Neural cell (in vitro differentiated cells): ENCODE results near the gene NIT1. TPM values are rescaled to one million over a fixed set of nuclear protein-coding genes. Genes with fewer than 3 reads are reported as not detected.

Source experiments
- H2AFZ ChIP-seq: fragments of 200-600, 300-800 bp; sonication (generic), shearing (Covaris generic); 2 replicates; pipeline ENCODE4 v1.6.0; 2014; ENCODE audit warnings: low read depth, mild to moderate bottlenecking, antibody characterized with exemption, low read length, moderate library complexity
- H3F3A ChIP-seq: fragments of 200-600 bp; shearing (Covaris generic); 2 replicates; pipeline ENCODE4 v1.6.1; 2016; ENCODE audit warnings: mild to moderate bottlenecking, moderate library complexity, mixed read lengths, antibody characterized with exemption, low read length; ENCODE audit not compliant: insufficient read depth, poor library complexity, severe bottlenecking
- H3K27ac ChIP-seq: fragments of 200-600, 300-800 bp; sonication (generic), shearing (Covaris generic); 2 replicates; pipeline ENCODE4 v1.5.1; 2014; ENCODE audit warnings: mild to moderate bottlenecking, low read length, moderate library complexity
- H3K27me3 ChIP-seq: fragments of 300-800, 200-600 bp; sonication (generic), shearing (Covaris generic); 2 replicates; pipeline ENCODE4 v1.6.0; 2014; ENCODE audit warnings: mild to moderate bottlenecking, low read depth, low read length, moderate library complexity; ENCODE audit not compliant: insufficient read depth
- H3K36me3 ChIP-seq: fragments of 300-800, 200-600 bp; sonication (generic), shearing (Covaris generic); 2 replicates; pipeline ENCODE4 v1.5.1; 2014; ENCODE audit warnings: mild to moderate bottlenecking, antibody characterized with exemption, low read length, moderate library complexity; ENCODE audit not compliant: insufficient read depth
- H3K4me2 ChIP-seq: fragments of 300-800, 200-600 bp; sonication (generic), shearing (Covaris generic); 2 replicates; pipeline ENCODE4 v1.6.0; 2014; ENCODE audit warnings: mild to moderate bottlenecking, low read length
- H3K4me3 ChIP-seq: fragments of 300-800, 200-600 bp; sonication (generic), shearing (Covaris generic); 2 replicates; pipeline ENCODE4 v1.5.1; 2014; ENCODE audit warnings: mild to moderate bottlenecking, low read length, moderate library complexity
- H3K79me2 ChIP-seq: fragments of 200-600 bp; shearing (Covaris generic); replicated peaks from 2 replicates; pipeline ENCODE4 v1.6.0; 2014; ENCODE audit warnings: mild to moderate bottlenecking, low read length, moderate library complexity; ENCODE audit not compliant: insufficient read depth
- H3K9ac ChIP-seq: fragments of 300-800, 200-600 bp; sonication (generic), shearing (Covaris generic); 2 replicates; pipeline ENCODE4 v1.6.1; 2016; ENCODE audit warnings: mild to moderate bottlenecking, low read length, mixed read lengths
- H3K9me2 ChIP-seq: fragments of 200-600 bp; shearing (Covaris generic); 2 replicates; pipeline ENCODE4 v1.6.1; 2016; ENCODE audit warnings: mild to moderate bottlenecking, low read length, mixed read lengths; ENCODE audit not compliant: insufficient read depth
- H3K9me3 ChIP-seq: fragments of 200-600, 300-800 bp; sonication (generic), shearing (Covaris generic); 2 replicates; pipeline ENCODE4 v1.6.1; 2016; ENCODE audit warnings: mild to moderate bottlenecking, mixed run types, low read length, moderate library complexity, mixed read lengths
- H4K20me1 ChIP-seq: fragments of 200-600 bp; shearing (Covaris generic); 2 replicates; pipeline ENCODE4 v1.6.1; 2016; ENCODE audit warnings: mild to moderate bottlenecking, mixed run types; ENCODE audit not compliant: insufficient read depth
- CTCF ChIP-seq: fragments of 450-650 bp; IDR thresholded peaks from 2 replicates; pipeline ENCODE4 v1.5.1; 2014; ENCODE audit warnings: antibody characterized with exemption, mild to moderate bottlenecking, moderate library complexity; ENCODE audit not compliant: poor library complexity, severe bottlenecking
- EP300 ChIP-seq: fragments of 450-650 bp; conservative IDR thresholded peaks from 2 replicates; pipeline ENCODE4 v1.6.1; 2014; ENCODE audit warnings: antibody characterized with exemption, mild to moderate bottlenecking, moderate library complexity; ENCODE audit not compliant: poor library complexity, severe bottlenecking
- EZH2 ChIP-seq: fragments of 200-600, 300-800 bp; shearing (Covaris generic), sonication (generic); IDR thresholded peaks from 2 replicates; pipeline ENCODE4 v1.6.1; 2014; ENCODE audit warnings: antibody characterized with exemption, low read length, borderline replicate concordance, mild to moderate bottlenecking; ENCODE audit not compliant: insufficient read depth, poor library complexity, severe bottlenecking
- MXI1 ChIP-seq: fragments of 450-650 bp; conservative IDR thresholded peaks from 2 replicates; pipeline ENCODE4 v1.6.1; 2014; ENCODE audit warnings: antibody characterized with exemption, mild to moderate bottlenecking; ENCODE audit not compliant: poor library complexity, severe bottlenecking
- POLR2AphosphoS5 ChIP-seq: IDR thresholded peaks from 2 replicates; pipeline ENCODE4 v1.6.1; 2012
- RAD21 ChIP-seq: fragments of 450-650 bp; conservative IDR thresholded peaks from 2 replicates; pipeline ENCODE4 v1.6.1; 2014; ENCODE audit warnings: antibody characterized with exemption, mild to moderate bottlenecking, moderate library complexity
- REST ChIP-seq: IDR thresholded peaks from 2 replicates; pipeline ENCODE4 v1.6.1; 2012; ENCODE audit warnings: borderline replicate concordance
- SMC3 ChIP-seq: fragments of 450-650 bp; conservative IDR thresholded peaks from 2 replicates; pipeline ENCODE4 v1.6.1; 2014; ENCODE audit warnings: antibody characterized with exemption, mild to moderate bottlenecking, moderate library complexity; ENCODE audit not compliant: poor library complexity
- TAF1 ChIP-seq: IDR thresholded peaks from 2 replicates; pipeline ENCODE4 v1.6.1; 2012; ENCODE audit warnings: low read depth
- polyA plus RNA-seq: library from polyadenylated mRNA; depleted of rRNA; stranded (reverse); fragments of >200 nt; gene quantifications from 2 replicates; pipeline ENCODE4 v1.2.3, GENCODE V29; 2014

The NIT1 gene
- polyA plus RNA-seq, 1 donor from 2014 or later = 66.1 TPM

GRCh38 chr1:161092621-161093028 is 25.3 kb upstream of the NIT1 start:
- TF ChIP-seq CTCF (no peak), EZH2 (no peak), SMC3 (no peak), RAD21 (no peak), POLR2AphosphoS5 (no peak), EP300 (no peak), REST (no peak), MXI1 (no peak), TAF1 (no peak)
- Histone ChIP-seq H3K4me3 (no peak overlapping the region), H3K4me2 (no peak overlapping the region), H3K9me2 (no peaks in the 10 kb centered on the region), H4K20me1 (no peaks in the 10 kb centered on the region), H3F3A (no peaks in the 10 kb centered on the region), H3K27ac (no peak overlapping the region), H2AFZ (no peak overlapping the region), H3K79me2 (no peaks in the 10 kb centered on the region), H3K27me3 (no peaks in the 10 kb centered on the region), H3K9ac (no peak overlapping the region), H3K9me3 (no peaks in the 10 kb centered on the region), H3K36me3 (no peaks in the 10 kb centered on the region)

GRCh38 chr1:161094481-161094880 is 23.4 kb upstream of the NIT1 start:
- Histone ChIP-seq H3K79me2 (no peaks in the 10 kb centered on the region), H3K9me2 (no peaks in the 10 kb centered on the region), H3K4me3 (no peak overlapping the region), H4K20me1 (no peaks in the 10 kb centered on the region), H3K27ac (no peak overlapping the region), H3K4me2 (no peak overlapping the region), H3K9ac (no peak overlapping the region), H2AFZ (no peak overlapping the region), H3K9me3 (no peaks in the 10 kb centered on the region), H3K27me3 (no peaks in the 10 kb centered on the region), H3F3A (no peaks in the 10 kb centered on the region), H3K36me3 (no peaks in the 10 kb centered on the region)
- TF ChIP-seq MXI1 (no peak), SMC3 (no peak), RAD21 (no peak), TAF1 (no peak), REST (no peak), POLR2AphosphoS5 (no peak), EZH2 (no peak), EP300 (no peak), CTCF (no peak)
